Measurements from ENCODE around the gene PCBP1.

DNA sequence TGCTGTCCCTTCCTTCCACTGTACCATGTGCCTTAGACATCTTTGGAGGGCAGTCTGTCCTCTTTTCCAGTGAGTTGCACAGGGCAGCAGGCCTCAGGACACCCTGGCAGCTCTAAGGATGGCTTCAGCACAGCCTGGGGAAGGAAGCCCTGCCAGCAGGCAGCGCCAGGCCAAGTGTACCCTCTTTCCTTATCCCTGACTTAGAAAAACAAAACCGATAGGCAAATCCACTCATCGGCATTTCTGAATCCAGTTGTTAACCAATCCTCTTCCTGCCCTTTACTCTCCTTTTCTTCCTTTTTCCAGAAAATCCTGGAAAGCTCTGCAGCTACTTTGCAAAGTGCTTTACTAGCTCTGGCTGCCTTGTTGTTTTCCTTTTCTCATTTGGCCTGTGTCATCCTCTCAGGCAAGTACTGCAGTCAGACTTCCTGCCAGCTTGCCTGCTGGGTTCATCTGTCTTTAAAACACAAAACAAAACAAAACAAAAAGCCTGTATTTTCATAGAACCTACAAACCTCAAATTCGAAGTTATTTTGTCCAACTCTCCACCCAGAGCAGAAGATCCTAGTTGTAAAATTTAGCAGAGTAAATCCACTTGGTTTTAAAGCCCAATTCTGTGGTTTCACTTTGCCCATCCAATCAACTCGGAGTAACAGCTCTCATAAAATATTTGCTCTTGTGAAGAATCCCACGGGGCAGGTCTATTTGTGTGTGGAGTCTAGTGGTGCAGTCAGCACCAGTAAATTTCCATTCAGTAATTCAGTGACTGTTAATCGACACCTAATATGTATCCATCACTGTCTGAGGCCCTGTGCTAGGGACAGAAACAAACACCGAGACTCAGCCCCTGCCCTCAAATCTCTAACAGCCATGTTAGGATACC is 45.2 kb downstream of the PCBP1 start:
- no peak for TF ChIP-seq POLR2A (IDR thresholded peaks at IDR 0.05)
- TF ChIP-seq, protein P1, sequence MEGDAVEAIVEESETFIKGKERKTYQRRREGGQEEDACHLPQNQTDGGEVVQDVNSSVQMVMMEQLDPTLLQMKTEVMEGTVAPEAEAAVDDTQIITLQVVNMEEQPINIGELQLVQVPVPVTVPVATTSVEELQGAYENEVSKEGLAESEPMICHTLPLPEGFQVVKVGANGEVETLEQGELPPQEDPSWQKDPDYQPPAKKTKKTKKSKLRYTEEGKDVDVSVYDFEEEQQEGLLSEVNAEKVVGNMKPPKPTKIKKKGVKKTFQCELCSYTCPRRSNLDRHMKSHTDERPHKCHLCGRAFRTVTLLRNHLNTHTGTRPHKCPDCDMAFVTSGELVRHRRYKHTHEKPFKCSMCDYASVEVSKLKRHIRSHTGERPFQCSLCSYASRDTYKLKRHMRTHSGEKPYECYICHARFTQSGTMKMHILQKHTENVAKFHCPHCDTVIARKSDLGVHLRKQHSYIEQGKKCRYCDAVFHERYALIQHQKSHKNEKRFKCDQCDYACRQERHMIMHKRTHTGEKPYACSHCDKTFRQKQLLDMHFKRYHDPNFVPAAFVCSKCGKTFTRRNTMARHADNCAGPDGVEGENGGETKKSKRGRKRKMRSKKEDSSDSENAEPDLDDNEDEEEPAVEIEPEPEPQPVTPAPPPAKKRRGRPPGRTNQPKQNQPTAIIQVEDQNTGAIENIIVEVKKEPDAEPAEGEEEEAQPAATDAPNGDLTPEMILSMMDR (IDR thresholded peaks at IDR 0.05): no peak
